GM12878 (cell line): ENCODE measurements around the gene ANKRD16.

ENCODE experiments used
- POLR2A ChIP-seq: IDR thresholded peaks from 2 replicates; pipeline ENCODE4 v1.6.1; 2011; ENCODE audit warnings: low read depth, mild to moderate bottlenecking, low read length
- POLR2AphosphoS5 ChIP-seq: IDR thresholded peaks from 2 replicates; pipeline ENCODE4 v1.6.1; 2011; ENCODE audit warnings: mild to moderate bottlenecking, low read length, inconsistent platforms
- SP1 ChIP-seq: IDR thresholded peaks from one replicate; pipeline ENCODE4 v1.6.1; 2011; ENCODE audit warnings: low read depth, low read length
- TF ChIP-seq, protein P1 (sequence below): IDR thresholded peaks from 2 replicates; pipeline ENCODE4 v1.6.1; 2012; ENCODE audit warnings: improper control_type of control experiment, low read depth, low read length; ENCODE audit not compliant: insufficient replicate concordance
- TF ChIP-seq, protein P2 (sequence below): IDR thresholded peaks from 2 replicates; pipeline ENCODE4 v1.6.1; 2011; ENCODE audit warnings: low read depth, low read length, improper control_type of control experiment, borderline replicate concordance

- TF ChIP-seq, protein P1, sequence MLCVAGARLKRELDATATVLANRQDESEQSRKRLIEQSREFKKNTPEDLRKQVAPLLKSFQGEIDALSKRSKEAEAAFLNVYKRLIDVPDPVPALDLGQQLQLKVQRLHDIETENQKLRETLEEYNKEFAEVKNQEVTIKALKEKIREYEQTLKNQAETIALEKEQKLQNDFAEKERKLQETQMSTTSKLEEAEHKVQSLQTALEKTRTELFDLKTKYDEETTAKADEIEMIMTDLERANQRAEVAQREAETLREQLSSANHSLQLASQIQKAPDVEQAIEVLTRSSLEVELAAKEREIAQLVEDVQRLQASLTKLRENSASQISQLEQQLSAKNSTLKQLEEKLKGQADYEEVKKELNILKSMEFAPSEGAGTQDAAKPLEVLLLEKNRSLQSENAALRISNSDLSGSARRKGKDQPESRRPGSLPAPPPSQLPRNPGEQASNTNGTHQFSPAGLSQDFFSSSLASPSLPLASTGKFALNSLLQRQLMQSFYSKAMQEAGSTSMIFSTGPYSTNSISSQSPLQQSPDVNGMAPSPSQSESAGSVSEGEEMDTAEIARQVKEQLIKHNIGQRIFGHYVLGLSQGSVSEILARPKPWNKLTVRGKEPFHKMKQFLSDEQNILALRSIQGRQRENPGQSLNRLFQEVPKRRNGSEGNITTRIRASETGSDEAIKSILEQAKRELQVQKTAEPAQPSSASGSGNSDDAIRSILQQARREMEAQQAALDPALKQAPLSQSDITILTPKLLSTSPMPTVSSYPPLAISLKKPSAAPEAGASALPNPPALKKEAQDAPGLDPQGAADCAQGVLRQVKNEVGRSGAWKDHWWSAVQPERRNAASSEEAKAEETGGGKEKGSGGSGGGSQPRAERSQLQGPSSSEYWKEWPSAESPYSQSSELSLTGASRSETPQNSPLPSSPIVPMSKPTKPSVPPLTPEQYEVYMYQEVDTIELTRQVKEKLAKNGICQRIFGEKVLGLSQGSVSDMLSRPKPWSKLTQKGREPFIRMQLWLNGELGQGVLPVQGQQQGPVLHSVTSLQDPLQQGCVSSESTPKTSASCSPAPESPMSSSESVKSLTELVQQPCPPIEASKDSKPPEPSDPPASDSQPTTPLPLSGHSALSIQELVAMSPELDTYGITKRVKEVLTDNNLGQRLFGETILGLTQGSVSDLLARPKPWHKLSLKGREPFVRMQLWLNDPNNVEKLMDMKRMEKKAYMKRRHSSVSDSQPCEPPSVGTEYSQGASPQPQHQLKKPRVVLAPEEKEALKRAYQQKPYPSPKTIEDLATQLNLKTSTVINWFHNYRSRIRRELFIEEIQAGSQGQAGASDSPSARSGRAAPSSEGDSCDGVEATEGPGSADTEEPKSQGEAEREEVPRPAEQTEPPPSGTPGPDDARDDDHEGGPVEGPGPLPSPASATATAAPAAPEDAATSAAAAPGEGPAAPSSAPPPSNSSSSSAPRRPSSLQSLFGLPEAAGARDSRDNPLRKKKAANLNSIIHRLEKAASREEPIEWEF = no peak
- TF ChIP-seq POLR2A = no peak
- no peak for TF ChIP-seq POLR2AphosphoS5
- no peak for TF ChIP-seq SP1
- TF ChIP-seq, protein P2, sequence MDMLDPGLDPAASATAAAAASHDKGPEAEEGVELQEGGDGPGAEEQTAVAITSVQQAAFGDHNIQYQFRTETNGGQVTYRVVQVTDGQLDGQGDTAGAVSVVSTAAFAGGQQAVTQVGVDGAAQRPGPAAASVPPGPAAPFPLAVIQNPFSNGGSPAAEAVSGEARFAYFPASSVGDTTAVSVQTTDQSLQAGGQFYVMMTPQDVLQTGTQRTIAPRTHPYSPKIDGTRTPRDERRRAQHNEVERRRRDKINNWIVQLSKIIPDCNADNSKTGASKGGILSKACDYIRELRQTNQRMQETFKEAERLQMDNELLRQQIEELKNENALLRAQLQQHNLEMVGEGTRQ = no peak
Observed at GRCh38 chr10:5894873-5895272, 5.2 kb upstream of the ANKRD16 start.
